Measurements from ENCODE around the gene TGFBR2. TPM values are rescaled to one million over a fixed set of nuclear protein-coding genes. Genes with fewer than 3 reads are reported as not detected.

Gene TGFBR2
- total and polyA plus RNA-seq, 10 of the 15 experiments (the other 5 are each of a cell fraction or from before 2014, with no cell fraction given), result 0.02 to 0.98 (median 0.18) TPM; not detected in 1

- TF ChIP-seq PRDM15 (CRISPR knock-in tag; IDR thresholded peaks at IDR 0.05), result no peak
- no peak for TF ChIP-seq CTCF (IDR thresholded peaks at IDR 0.05 in 2 of 3, conservative IDR thresholded peaks at IDR 0.05 in 1 of 3; ENCODE audit: control insufficient read depth in 2 of 3, extremely low read depth in 1 of 3, insufficient read depth in 1 of 3, low read depth in 3 of 3, low read length in 3 of 3)
- no peak for TF ChIP-seq NRF1 (conservative IDR thresholded peaks at IDR 0.05; ENCODE audit: low read depth, low read length)
- TF ChIP-seq BCLAF1 (IDR thresholded peaks at IDR 0.05), result no peak
- TF ChIP-seq SUZ12 (IDR thresholded peaks at IDR 0.05; ENCODE audit: unreplicated experiment), result no peak
- no peak for TF ChIP-seq YY1 (IDR thresholded peaks at IDR 0.05; ENCODE audit: low read depth, low read length)
- no peak for TF ChIP-seq ETV6 (conservative IDR thresholded peaks at IDR 0.05 in 1 of 2, IDR thresholded peaks at IDR 0.05 in 1 of 2; ENCODE audit: borderline replicate concordance in 1 of 2, low read depth in 1 of 2)
- no peak for TF ChIP-seq ZNF24 (IDR thresholded peaks at IDR 0.05)
Observed at GRCh38 chr3:30639937-30640336, 33.5 kb downstream of the TGFBR2 start (continued).
